ENCODE data around the gene SLC41A3.

- TF ChIP-seq POLR2A (IDR thresholded peaks at IDR 0.05): no peak
- TF ChIP-seq, protein P1, sequence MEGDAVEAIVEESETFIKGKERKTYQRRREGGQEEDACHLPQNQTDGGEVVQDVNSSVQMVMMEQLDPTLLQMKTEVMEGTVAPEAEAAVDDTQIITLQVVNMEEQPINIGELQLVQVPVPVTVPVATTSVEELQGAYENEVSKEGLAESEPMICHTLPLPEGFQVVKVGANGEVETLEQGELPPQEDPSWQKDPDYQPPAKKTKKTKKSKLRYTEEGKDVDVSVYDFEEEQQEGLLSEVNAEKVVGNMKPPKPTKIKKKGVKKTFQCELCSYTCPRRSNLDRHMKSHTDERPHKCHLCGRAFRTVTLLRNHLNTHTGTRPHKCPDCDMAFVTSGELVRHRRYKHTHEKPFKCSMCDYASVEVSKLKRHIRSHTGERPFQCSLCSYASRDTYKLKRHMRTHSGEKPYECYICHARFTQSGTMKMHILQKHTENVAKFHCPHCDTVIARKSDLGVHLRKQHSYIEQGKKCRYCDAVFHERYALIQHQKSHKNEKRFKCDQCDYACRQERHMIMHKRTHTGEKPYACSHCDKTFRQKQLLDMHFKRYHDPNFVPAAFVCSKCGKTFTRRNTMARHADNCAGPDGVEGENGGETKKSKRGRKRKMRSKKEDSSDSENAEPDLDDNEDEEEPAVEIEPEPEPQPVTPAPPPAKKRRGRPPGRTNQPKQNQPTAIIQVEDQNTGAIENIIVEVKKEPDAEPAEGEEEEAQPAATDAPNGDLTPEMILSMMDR (IDR thresholded peaks at IDR 0.05): no peak
Measured at GRCh38 chr3:126087552-126088175, 3.7 kb upstream of the SLC41A3 start.
